ENCODE results near the gene B4GALT3.

Gene B4GALT3

DNA sequence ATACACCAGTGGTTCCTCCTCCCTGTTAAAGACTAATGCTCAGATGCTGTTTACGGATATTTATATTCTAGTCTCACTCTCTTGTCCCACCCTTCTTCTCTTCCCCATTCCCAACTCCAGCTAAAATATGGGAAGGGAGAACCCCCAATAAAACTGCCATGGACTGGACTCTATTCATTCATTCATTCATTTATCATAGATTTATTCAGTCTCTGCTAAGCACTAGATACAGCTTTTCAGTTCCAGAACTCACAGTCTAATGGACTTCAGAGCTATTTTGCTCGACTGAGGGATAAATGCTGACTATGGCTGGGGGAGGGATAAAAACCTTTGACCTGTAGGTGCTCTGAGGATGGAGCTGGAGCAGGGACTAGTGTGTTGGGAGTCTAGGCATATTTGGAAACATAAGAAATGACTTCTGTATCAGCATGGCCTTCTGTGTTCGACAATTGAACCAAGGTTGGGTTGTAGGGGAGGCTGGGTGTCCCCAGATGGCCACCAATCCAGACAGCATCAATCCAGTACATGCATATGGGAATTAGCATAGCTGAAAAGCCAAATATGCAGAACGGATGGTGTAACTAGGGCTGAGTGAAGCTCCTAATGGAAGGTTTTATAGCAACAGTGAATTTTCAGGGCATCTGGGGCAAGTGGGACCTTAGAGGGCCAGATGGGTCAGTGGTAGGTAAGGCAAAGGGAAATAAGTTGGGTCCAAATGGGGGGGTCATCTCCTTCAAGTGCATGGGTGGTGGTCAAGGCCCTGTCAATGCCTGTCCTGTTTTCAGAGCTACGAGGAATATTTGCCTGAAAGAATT, 42.0 kb upstream of the B4GALT3 start:
- Histone ChIP-seq H3K9me3 (ENCODE audit: control insufficient read depth in 2 of 2, low read length in 2 of 2) (no peaks in the 10 kb centered on the region), H3K36me3 (ENCODE audit: control insufficient read depth in 2 of 2, insufficient read depth in 2 of 2, low read length in 2 of 2) (peaks cover 3 to 5% of the 10 kb centered on the region in 2 donors), H3K27ac (ENCODE audit: low read depth in 2 of 2, low read length in 2 of 2) (no peak overlapping the region), H3K9ac (ENCODE audit: low read depth in 1 of 2, low read length in 2 of 2) (no peak overlapping the region), H3K27me3 (ENCODE audit: control insufficient read depth in 2 of 2, insufficient read depth in 2 of 2, low read length in 2 of 2) (no peaks in the 10 kb centered on the region), H3K4me1 (ENCODE audit: control insufficient read depth in 2 of 2, insufficient read depth in 2 of 2, low read length in 2 of 2) (peaks cover 0 to 3% of the 10 kb centered on the region in 2 donors), H3K4me3 (ENCODE audit: low read length in 2 of 2) (no peak overlapping the region)

DNA sequence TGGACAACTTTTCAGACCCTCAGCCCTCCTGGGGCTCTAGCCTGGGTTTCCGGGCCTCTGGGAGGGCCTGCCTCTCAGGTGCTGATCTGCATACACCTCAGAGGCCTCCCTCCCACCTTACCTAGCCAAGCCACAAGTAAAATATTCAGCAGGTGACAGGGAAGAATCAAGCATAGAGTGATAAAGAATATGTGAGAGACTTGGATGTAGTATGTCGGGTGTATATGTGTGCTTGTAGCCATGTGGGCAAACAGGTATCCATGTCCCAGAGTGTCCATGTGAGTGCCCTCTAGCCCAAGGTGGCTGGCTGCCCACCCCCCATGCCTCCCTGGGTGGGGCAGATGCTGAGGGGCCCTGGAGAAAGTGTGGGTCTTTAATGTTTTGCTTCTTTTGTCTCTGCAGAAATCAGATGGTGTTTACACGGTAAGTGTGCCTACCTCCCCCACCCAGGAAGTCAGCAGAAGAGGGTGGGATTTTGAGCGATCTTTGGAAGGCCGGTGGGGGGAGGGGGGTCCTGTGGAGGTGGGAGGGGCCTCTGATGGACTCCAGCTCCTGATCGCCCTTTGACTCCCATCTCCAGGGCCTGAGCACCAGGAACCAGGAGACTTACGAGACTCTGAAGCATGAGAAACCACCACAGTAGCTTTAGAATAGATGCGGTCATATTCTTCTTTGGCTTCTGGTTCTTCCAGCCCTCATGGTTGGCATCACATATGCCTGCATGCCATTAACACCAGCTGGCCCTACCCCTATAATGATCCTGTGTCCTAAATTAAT, 41.2 kb upstream of the B4GALT3 start:
- H3K9ac ChIP-seq (ENCODE audit: low read depth in 1 of 2, low read length in 2 of 2): no peak overlapping the region
- H3K27me3 ChIP-seq (ENCODE audit: control insufficient read depth in 2 of 2, insufficient read depth in 2 of 2, low read length in 2 of 2): no peaks in the 10 kb centered on the region
- H3K27ac ChIP-seq (ENCODE audit: low read depth in 2 of 2, low read length in 2 of 2): no peak overlapping the region
- H3K4me1 ChIP-seq (ENCODE audit: control insufficient read depth in 2 of 2, insufficient read depth in 2 of 2, low read length in 2 of 2): peaks cover 0 to 3% of the 10 kb centered on the region in 2 donors
- peaks cover 11 to 13% of the 10 kb centered on the region in 2 donors for H3K36me3 ChIP-seq (ENCODE audit: control insufficient read depth in 2 of 2, insufficient read depth in 2 of 2, low read length in 2 of 2)
- no peaks in the 10 kb centered on the region for H3K9me3 ChIP-seq (ENCODE audit: control insufficient read depth in 2 of 2, low read length in 2 of 2)
- no peak overlapping the region for H3K4me3 ChIP-seq (ENCODE audit: low read length in 2 of 2)

DNA sequence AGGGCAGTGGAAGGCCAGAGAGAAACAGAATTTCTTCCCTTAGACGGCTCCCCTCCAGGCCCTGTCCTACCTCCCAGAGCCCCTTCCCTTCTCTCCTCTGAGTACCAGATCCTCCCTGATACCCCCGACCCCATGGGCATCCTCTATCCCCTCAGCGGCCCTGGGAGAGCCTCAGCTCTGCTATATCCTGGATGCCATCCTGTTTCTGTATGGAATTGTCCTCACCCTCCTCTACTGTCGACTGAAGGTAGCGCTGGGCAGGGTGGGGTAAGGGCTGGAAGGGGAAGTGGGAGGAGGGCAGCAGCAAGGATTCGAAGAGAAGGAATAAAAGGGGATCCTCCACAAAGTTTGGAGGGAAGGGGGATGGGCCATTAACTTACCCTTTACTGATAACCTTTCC, 40.5 kb upstream of the B4GALT3 start:
- H3K27me3 ChIP-seq (ENCODE audit: control insufficient read depth in 2 of 2, insufficient read depth in 2 of 2, low read length in 2 of 2): no peaks in the 10 kb centered on the region
- H3K9ac ChIP-seq (ENCODE audit: low read depth in 1 of 2, low read length in 2 of 2): no peak overlapping the region
- no peaks in the 10 kb centered on the region for H3K9me3 ChIP-seq (ENCODE audit: control insufficient read depth in 2 of 2, low read length in 2 of 2)
- H3K4me1 ChIP-seq (ENCODE audit: control insufficient read depth in 2 of 2, insufficient read depth in 2 of 2, low read length in 2 of 2): peaks cover 0 to 3% of the 10 kb centered on the region in 2 donors
- peak overlapping the region in 1 of 2 donors; percentile 15 for H3K4me3 ChIP-seq (ENCODE audit: low read length in 2 of 2)
- no peak overlapping the region for H3K27ac ChIP-seq (ENCODE audit: low read depth in 2 of 2, low read length in 2 of 2)
- H3K36me3 ChIP-seq (ENCODE audit: control insufficient read depth in 2 of 2, insufficient read depth in 2 of 2, low read length in 2 of 2): peaks cover 17 to 19% of the 10 kb centered on the region in 2 donors

DNA sequence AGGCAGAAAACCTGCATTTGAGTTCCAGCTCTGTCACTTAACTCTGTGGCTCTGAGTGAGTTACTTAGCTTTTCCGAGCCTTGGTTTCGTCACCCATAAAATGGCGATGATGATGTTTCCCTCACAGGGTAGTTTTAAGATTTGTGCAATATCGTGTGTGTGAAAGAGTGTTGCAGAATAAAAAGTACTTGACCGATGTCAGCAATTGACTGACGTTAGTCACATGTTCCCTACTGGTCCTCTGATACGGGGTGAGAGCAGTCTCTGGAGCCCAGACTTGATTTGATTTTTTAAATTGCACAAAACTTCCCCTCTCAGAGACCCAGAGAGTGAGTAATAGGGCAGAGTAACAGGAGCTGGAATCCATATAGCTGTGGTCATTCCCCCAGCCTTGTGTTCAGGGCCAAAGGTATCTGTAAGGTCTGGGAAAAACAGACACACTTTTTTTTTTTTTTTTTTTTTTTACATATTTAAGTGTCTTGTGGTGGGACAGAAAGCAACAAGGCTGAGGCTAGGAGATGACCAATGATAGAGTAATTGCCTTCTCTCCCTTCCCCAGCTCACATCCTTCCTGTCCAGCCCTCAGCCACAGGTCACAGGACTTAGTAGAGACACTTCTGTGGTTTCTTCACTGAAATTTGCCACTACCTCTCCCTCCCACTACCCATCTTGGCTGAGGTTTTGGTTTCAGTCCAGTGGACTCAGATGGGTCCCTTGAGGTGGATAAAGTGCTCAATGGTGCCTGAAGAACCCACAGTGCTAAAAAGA, 39.8 kb upstream of the B4GALT3 start:
- Histone ChIP-seq H3K27ac (ENCODE audit: low read depth in 2 of 2, low read length in 2 of 2) (peak overlapping the region; percentile 54 to 65), H3K9me3 (ENCODE audit: control insufficient read depth in 2 of 2, low read length in 2 of 2) (no peaks in the 10 kb centered on the region), H3K27me3 (ENCODE audit: control insufficient read depth in 2 of 2, insufficient read depth in 2 of 2, low read length in 2 of 2) (no peaks in the 10 kb centered on the region), H3K36me3 (ENCODE audit: control insufficient read depth in 2 of 2, insufficient read depth in 2 of 2, low read length in 2 of 2) (peaks cover 22 to 25% of the 10 kb centered on the region in 2 donors), H3K9ac (ENCODE audit: low read depth in 1 of 2, low read length in 2 of 2) (peak overlapping the region in 1 of 2 donors; percentile 26), H3K4me3 (ENCODE audit: low read length in 2 of 2) (peak overlapping the region; percentile 17 to 53), H3K4me1 (ENCODE audit: control insufficient read depth in 2 of 2, insufficient read depth in 2 of 2, low read length in 2 of 2) (peaks cover 0 to 3% of the 10 kb centered on the region in 2 donors)

DNA sequence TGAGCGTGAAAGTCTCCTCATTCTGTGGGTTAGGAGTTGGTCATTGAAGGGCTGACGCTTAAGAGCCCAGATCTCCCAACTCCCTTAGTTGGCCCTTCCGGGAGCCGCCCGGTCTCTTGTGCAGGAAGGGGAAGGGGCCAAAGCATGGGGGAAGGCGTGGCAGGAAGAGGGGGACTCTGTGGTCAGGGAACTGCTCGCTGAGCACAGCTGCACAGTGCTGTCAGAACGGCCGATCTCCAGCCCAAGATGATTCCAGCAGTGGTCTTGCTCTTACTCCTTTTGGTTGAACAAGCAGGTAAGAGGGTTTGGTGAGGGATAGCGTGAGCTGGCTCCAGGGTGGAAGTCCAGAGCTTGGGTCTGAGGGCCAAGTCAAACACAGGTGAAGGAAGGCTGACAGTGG, 37.8 kb upstream of the B4GALT3 start, which contains the start of gene FCER1G:
TSS of gene FCER1G (plus strand) at position 220 of the 400 bp plus-strand sequence. CDS start at position 247, 27 bp downstream.
- H3K9ac ChIP-seq (ENCODE audit: low read depth in 1 of 2, low read length in 2 of 2): peak within 1 kb of the TSS; percentile 5 to 42
- no peaks in the 10 kb centered on the region for H3K9me3 ChIP-seq (ENCODE audit: control insufficient read depth in 2 of 2, low read length in 2 of 2)
- H3K4me1 ChIP-seq (ENCODE audit: control insufficient read depth in 2 of 2, insufficient read depth in 2 of 2, low read length in 2 of 2): peaks cover 2 to 3% of the 10 kb centered on the region in 2 donors
- peak within 1 kb of the TSS in 1 of 2 donors; percentile 43 for H3K27ac ChIP-seq (ENCODE audit: low read depth in 2 of 2, low read length in 2 of 2)
- H3K36me3 ChIP-seq (ENCODE audit: control insufficient read depth in 2 of 2, insufficient read depth in 2 of 2, low read length in 2 of 2): peaks cover 33 to 44% of the 10 kb centered on the region in 2 donors
- H3K27me3 ChIP-seq (ENCODE audit: control insufficient read depth in 2 of 2, insufficient read depth in 2 of 2, low read length in 2 of 2): no peaks in the 10 kb centered on the region
- H3K4me3 ChIP-seq (ENCODE audit: low read length in 2 of 2): peak within 1 kb of the TSS; percentile 18 to 46

DNA sequence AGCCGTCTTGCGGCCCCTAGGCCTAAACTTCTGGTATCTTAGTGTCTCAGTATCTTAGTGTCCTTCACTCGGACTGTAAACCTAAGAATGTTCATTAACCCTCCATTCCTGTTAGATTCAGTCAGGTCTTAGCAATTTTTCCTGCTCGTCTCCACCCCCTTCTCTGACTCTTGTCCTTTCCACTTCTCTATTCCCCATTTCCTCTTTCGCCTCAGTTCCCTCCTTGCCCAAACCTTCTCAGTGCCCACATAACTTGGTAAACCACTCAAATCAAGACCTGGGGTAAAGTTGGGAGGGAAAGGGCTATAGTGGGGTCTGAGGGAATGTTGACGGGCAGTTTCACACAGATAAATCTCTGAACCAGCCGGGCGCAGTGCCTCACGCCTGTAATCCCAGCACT, 37.1 kb upstream of the B4GALT3 start:
- H3K9ac ChIP-seq (ENCODE audit: low read depth in 1 of 2, low read length in 2 of 2): no peak overlapping the region
- peaks cover 38 to 51% of the 10 kb centered on the region in 2 donors for H3K36me3 ChIP-seq (ENCODE audit: control insufficient read depth in 2 of 2, insufficient read depth in 2 of 2, low read length in 2 of 2)
- no peaks in the 10 kb centered on the region for H3K9me3 ChIP-seq (ENCODE audit: control insufficient read depth in 2 of 2, low read length in 2 of 2)
- H3K4me1 ChIP-seq (ENCODE audit: control insufficient read depth in 2 of 2, insufficient read depth in 2 of 2, low read length in 2 of 2): peaks cover 2 to 3% of the 10 kb centered on the region in 2 donors
- H3K27ac ChIP-seq (ENCODE audit: low read depth in 2 of 2, low read length in 2 of 2): peak overlapping the region in 1 of 2 donors; percentile 43
- H3K4me3 ChIP-seq (ENCODE audit: low read length in 2 of 2): no peak overlapping the region
- no peaks in the 10 kb centered on the region for H3K27me3 ChIP-seq (ENCODE audit: control insufficient read depth in 2 of 2, insufficient read depth in 2 of 2, low read length in 2 of 2)

DNA sequence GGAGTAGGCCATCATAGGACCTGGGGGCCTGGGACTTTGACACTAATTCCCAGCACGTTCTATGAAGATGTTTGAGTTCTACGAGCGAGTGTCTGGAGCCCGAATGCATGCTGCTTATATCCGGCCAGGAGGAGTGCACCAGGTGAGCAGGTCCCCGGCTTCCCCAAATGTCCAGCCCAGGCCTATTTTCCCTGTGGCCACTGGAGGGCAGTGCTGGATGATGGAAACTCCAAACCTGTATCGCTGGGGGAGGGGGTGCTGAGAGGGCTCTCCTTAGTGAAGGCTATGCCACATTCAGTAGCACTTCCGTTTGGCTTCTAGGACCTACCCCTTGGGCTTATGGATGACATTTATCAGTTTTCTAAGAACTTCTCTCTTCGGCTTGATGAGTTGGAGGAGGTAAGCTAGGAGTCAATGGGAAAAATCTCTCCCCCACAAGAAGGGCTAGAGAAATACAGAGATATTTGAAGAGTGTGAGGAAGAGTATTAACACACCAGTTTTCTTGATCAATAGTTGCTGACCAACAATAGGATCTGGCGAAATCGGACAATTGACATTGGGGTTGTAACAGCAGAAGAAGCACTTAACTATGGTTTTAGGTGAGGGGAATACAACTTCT, 32.6 kb upstream of the B4GALT3 start:
- Histone ChIP-seq H3K4me3 (ENCODE audit: low read length in 2 of 2) (no peak overlapping the region), H3K4me1 (ENCODE audit: control insufficient read depth in 2 of 2, insufficient read depth in 2 of 2, low read length in 2 of 2) (peaks cover 0 to 2% of the 10 kb centered on the region in 2 donors), H3K27me3 (ENCODE audit: control insufficient read depth in 2 of 2, insufficient read depth in 2 of 2, low read length in 2 of 2) (no peaks in the 10 kb centered on the region), H3K27ac (ENCODE audit: low read depth in 2 of 2, low read length in 2 of 2) (no peak overlapping the region), H3K9me3 (ENCODE audit: control insufficient read depth in 2 of 2, low read length in 2 of 2) (no peaks in the 10 kb centered on the region), H3K9ac (ENCODE audit: low read depth in 1 of 2, low read length in 2 of 2) (no peak overlapping the region), H3K36me3 (ENCODE audit: control insufficient read depth in 2 of 2, insufficient read depth in 2 of 2, low read length in 2 of 2) (peaks cover 65 to 82% of the 10 kb centered on the region in 2 donors)

DNA sequence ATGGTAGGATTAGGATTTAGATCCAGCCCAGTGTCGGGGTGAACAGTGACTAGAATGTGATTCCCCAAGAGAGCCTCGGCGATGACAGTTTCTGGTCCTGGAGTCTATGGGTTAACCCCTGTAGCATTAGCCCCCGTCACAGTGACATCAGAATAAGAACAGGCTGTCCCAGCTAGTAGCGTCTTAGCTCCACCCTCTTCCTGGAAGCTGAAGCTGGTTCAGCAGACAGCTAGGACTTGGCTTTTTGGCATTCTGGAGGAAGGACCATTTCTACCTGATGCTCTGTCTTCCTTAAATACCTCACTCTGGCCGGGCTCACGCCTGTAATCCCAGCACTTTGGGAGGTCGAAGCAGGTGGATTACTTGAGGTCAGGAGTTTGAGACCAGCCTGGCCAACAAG, 29.9 kb upstream of the B4GALT3 start:
- no peaks in the 10 kb centered on the region for H3K9me3 ChIP-seq (ENCODE audit: control insufficient read depth in 2 of 2, low read length in 2 of 2)
- H3K4me3 ChIP-seq (ENCODE audit: low read length in 2 of 2): no peak overlapping the region
- peaks cover 9 to 11% of the 10 kb centered on the region in 2 donors for H3K4me1 ChIP-seq (ENCODE audit: control insufficient read depth in 2 of 2, insufficient read depth in 2 of 2, low read length in 2 of 2)
- H3K27me3 ChIP-seq (ENCODE audit: control insufficient read depth in 2 of 2, insufficient read depth in 2 of 2, low read length in 2 of 2): no peaks in the 10 kb centered on the region
- peak overlapping the region; percentile 62 to 75 for H3K27ac ChIP-seq (ENCODE audit: low read depth in 2 of 2, low read length in 2 of 2)
- peaks cover 48 to 72% of the 10 kb centered on the region in 2 donors for H3K36me3 ChIP-seq (ENCODE audit: control insufficient read depth in 2 of 2, insufficient read depth in 2 of 2, low read length in 2 of 2)
- H3K9ac ChIP-seq (ENCODE audit: low read depth in 1 of 2, low read length in 2 of 2): no peak overlapping the region

DNA sequence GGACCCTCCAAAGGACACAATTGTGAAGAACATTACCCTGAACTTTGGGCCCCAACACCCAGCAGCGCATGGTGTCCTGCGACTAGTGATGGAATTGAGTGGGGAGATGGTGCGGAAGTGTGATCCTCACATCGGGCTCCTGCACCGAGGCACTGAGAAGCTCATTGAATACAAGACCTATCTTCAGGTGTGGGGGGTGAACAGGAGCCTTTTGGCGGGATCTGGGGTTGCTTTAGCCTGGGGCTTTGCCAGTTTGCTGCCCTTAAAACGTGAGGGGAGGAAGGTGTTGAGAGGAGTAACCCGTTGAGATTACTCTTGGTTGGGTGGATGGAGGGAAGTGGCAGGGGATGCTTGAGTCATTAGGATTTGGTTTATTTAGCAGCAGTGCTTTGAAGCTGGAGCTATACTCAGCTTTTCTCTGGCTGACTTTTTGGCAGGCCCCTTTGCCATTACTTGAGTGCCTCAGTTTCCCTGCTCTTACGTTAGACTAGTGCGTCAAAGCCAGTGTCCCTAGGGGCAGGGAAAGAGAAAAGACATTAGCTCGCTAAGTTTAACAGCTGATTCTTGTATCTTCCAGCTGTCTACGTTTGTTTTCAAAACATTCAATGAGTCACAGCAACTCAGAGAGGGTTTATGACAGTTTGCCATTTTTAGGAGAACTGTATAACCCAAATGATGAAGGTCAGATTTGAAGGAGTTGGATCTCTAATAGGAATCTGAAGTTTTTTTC, 29.3 kb upstream of the B4GALT3 start:
- H3K36me3 ChIP-seq (ENCODE audit: control insufficient read depth in 2 of 2, insufficient read depth in 2 of 2, low read length in 2 of 2): peaks cover 46 to 66% of the 10 kb centered on the region in 2 donors
- H3K4me1 ChIP-seq (ENCODE audit: control insufficient read depth in 2 of 2, insufficient read depth in 2 of 2, low read length in 2 of 2): peaks cover 11 to 14% of the 10 kb centered on the region in 2 donors

More for the DNA sequence above, 29.3 kb upstream of the B4GALT3 start:
- no peak overlapping the region for H3K9ac ChIP-seq (ENCODE audit: low read depth in 1 of 2, low read length in 2 of 2)
- H3K27ac ChIP-seq (ENCODE audit: low read depth in 2 of 2, low read length in 2 of 2): peak overlapping the region; percentile 62 to 75
- no peaks in the 10 kb centered on the region for H3K9me3 ChIP-seq (ENCODE audit: control insufficient read depth in 2 of 2, low read length in 2 of 2)
- no peaks in the 10 kb centered on the region for H3K27me3 ChIP-seq (ENCODE audit: control insufficient read depth in 2 of 2, insufficient read depth in 2 of 2, low read length in 2 of 2)
- H3K4me3 ChIP-seq (ENCODE audit: low read length in 2 of 2): no peak overlapping the region
